Measurements from ENCODE around the gene KCNB1. TPM values are rescaled to one million over a fixed set of nuclear protein-coding genes. Genes with fewer than 3 reads are reported as not detected.
"Not testable (repeated sequence)": the region's sequence is repeated elsewhere in the genome, so short reads cannot be mapped to it uniquely, and the experiment has no call there.

KCNB1 gene
- total and polyA plus RNA-seq, 2 experiments from 2014 or later = 0.11 to 0.13 TPM

DNA sequence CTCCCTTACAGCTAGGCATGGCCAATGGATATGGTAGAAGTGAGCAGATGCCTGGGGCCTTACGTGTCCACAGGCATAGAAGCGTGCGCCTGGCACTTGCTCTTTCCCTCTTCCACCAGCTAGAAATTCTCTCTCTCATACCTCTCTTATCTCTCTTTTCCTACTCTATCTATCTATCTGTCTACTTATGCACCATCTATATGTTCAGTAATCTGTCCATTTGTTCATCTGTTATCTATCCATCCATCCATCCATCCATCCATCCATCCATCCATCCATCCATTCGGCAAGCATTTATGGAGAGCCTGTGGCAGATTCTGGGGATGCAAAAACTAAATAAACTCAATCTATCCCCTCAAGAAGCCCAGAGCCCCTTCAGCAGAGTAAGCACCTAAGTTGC is 70.2 kb downstream of the KCNB1 start:
- Histone ChIP-seq H3K4me3 (no peak overlapping the region), H3K9me2 (ENCODE audit: insufficient read depth) (no peaks in the 10 kb centered on the region), H2AFZ (no peak overlapping the region), H3K27ac (no peak overlapping the region), H3F3A (ENCODE audit: insufficient read depth) (no peaks in the 10 kb centered on the region), H3K4me2 (ENCODE audit: unreplicated experiment) (no peak overlapping the region), H3K27me3 (replicated peaks; ENCODE audit: insufficient read depth) (peaks cover 21% of the 10 kb centered on the region; the same call in 1 of the 2 replicates), H4K20me1 (ENCODE audit: insufficient read depth) (no peaks in the 10 kb centered on the region), H3K9ac (no peak overlapping the region), H3K79me2 (ENCODE audit: insufficient read depth) (no peaks in the 10 kb centered on the region), H3K36me3 (ENCODE audit: low read depth) (no peaks in the 10 kb centered on the region), H3K4me1 (ENCODE audit: insufficient read depth) (no peaks in the 10 kb centered on the region), H3K9me3 (ENCODE audit: low read depth) (no peaks in the 10 kb centered on the region)
- no peak for DNase-seq
- in situ Hi-C loops (cut with MboI) = no loop called here
- no peak for TF ChIP-seq EZH2 (IDR thresholded peaks at IDR 0.05; ENCODE audit: insufficient read depth, poor library complexity, severe bottlenecking)
- TF ChIP-seq EZH2phosphoT487 (IDR thresholded peaks at IDR 0.05; ENCODE audit: insufficient read depth, low read depth) = no peak
- WGBS, 2 experiments (ENCODE audit: low coverage in 1 of 2, low lambda C conversion rate in 2 of 2, missing lambda C conversion rate in 2 of 2) = 82 to 83% methylated on average over 4 of the region's 4 CpGs

DNA sequence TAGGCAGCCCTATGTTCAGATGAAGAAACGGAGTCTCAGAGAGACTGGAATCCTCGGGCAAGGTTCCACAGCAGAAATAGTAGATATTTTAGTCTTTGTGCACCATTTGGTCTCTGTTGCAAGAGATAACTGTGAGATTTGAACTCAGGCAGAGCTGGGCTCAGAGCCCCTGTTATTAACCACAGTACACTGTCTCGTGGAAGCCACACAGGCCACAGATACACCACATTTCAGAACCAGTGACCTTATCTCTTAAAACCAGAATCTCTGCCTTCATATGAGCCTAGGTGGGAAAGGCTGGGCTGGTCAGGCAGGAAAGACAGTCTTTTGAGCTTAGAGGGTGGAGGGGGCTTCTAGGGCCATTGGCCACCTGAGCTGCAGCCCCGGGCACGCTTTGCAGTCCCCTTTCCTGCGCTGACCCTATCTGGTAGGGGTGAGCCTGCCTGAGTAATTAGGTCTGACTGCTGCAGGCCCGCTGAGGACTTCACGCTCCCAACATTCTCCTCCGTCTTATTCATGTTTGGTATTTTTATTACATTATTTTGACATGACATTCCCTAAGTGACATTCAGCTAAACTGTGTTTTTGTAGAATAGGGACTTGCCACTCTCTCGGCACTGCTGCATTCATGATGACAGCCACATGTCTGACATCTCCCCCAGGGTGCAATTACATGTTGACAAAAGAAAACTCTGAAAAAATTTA is 71.1 kb downstream of the KCNB1 start:
- WGBS, 2 experiments (ENCODE audit: low coverage in 1 of 2, low lambda C conversion rate in 2 of 2, missing lambda C conversion rate in 2 of 2) = 57% methylated on average over 10 of the region's 10 CpGs
- in situ Hi-C loops (cut with MboI) = no loop called here
- Histone ChIP-seq H3K9ac (no peak overlapping the region), H2AFZ (no peak overlapping the region), H3K36me3 (ENCODE audit: low read depth) (no peaks in the 10 kb centered on the region), H3K9me2 (ENCODE audit: insufficient read depth) (no peaks in the 10 kb centered on the region), H4K20me1 (ENCODE audit: insufficient read depth) (no peaks in the 10 kb centered on the region), H3K27ac (no peak overlapping the region), H3K9me3 (ENCODE audit: low read depth) (no peaks in the 10 kb centered on the region), H3K4me3 (no peak overlapping the region), H3F3A (ENCODE audit: insufficient read depth) (no peaks in the 10 kb centered on the region), H3K4me2 (ENCODE audit: unreplicated experiment) (no peak overlapping the region), H3K79me2 (ENCODE audit: insufficient read depth) (no peaks in the 10 kb centered on the region), H3K4me1 (ENCODE audit: insufficient read depth) (no peaks in the 10 kb centered on the region), H3K27me3 (replicated peaks; ENCODE audit: insufficient read depth) (peaks cover 21% of the 10 kb centered on the region; the same call in 1 of the 2 replicates)
- TF ChIP-seq EZH2 (IDR thresholded peaks at IDR 0.05; ENCODE audit: insufficient read depth, poor library complexity, severe bottlenecking) (no peak), EZH2phosphoT487 (IDR thresholded peaks at IDR 0.05; ENCODE audit: insufficient read depth, low read depth) (no peak)
- DNase-seq = no peak

DNA sequence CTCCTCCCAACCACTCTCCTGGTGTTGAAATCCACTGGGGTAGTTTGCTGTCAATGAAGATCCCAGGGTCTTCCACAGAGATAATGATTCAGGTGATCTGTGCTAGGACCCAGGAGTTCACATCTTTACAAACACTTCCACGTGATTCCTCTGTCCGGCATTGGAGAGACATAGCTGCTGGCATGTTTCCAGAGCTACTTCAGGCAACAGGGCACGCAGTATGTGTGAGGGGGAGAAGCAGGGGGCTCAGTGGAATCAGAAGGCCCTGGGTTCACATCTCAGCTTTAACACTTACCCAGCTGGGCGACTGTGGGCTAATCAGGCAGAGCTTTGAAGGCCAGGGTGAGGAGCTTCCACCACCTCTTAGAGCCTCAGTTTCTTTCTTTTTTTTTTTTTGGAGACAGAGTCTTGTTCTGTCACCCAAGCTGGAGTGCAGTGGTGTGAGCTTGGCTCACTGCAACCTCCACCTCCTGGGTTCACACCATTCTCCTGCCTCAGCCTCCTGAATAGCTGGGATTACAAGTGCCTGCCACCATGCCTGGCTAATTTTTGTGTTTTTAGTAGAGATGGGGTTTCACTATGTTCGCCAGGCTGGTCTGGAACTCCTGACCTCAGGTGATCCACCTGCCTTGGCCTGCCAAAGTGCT is 72.4 kb downstream of the KCNB1 start:
- H3K4me3 ChIP-seq; H3K79me2 ChIP-seq (ENCODE audit: insufficient read depth); H3K9me2 ChIP-seq (ENCODE audit: insufficient read depth); H3K4me2 ChIP-seq (ENCODE audit: unreplicated experiment); H2AFZ ChIP-seq; H3K9me3 ChIP-seq (ENCODE audit: low read depth); in situ Hi-C loops (cut with MboI); H4K20me1 ChIP-seq (ENCODE audit: insufficient read depth); H3K27ac ChIP-seq; H3K4me1 ChIP-seq (ENCODE audit: insufficient read depth); DNase-seq; H3K36me3 ChIP-seq (ENCODE audit: low read depth); H3K9ac ChIP-seq; H3F3A ChIP-seq (ENCODE audit: insufficient read depth): not testable (repeated sequence)
- WGBS, 2 experiments (ENCODE audit: low coverage in 1 of 2, low lambda C conversion rate in 2 of 2, missing lambda C conversion rate in 2 of 2) = 30 to 50% methylated on average over 4 to 5 of the region's 5 CpGs
- peaks cover 23% of the 10 kb centered on the region; the same call in 1 of the 2 replicates for H3K27me3 ChIP-seq (replicated peaks; ENCODE audit: insufficient read depth)

DNA sequence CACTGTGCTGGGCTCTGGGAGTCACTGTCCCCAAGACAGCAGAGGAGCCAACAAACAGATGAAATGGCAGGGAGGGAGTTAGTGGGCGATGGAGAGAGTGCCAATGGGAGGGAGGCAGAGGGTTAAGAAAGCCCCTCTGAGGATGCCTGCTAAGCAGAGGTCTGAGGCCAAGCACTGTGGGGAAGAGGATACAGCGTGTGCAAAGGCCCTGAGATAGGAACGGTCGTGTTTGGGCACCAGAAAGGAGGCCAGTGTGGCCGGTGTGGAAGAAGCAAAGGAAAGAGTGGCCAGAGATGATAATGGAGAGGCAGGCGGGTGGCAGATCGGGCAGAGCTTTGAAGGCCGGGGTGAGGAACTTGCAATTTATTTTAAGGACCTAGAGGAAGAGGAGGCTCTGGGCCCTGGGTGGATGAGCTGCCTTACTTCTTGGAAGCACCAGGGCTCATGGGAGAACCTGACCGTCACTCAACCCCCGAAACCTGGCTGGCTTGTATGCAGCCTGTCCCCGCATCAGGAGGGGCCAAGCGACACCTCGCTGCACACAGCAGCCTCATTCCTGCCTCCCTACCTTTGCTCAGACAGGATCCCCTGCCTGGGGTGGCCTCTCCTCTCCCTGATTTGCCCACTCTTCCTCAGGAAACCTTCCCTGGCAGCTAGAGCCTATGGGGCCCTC is 73.0 kb downstream of the KCNB1 start:
- Histone ChIP-seq H3K4me2 (ENCODE audit: unreplicated experiment) (no peak overlapping the region), H3K27me3 (replicated peaks; ENCODE audit: insufficient read depth) (peaks cover 23% of the 10 kb centered on the region; the same call in 1 of the 2 replicates), H2AFZ (no peak overlapping the region), H3K36me3 (ENCODE audit: low read depth) (no peaks in the 10 kb centered on the region), H3K4me3 (no peak overlapping the region), H3K9me2 (ENCODE audit: insufficient read depth) (no peaks in the 10 kb centered on the region), H3K4me1 (ENCODE audit: insufficient read depth) (no peaks in the 10 kb centered on the region), H3F3A (ENCODE audit: insufficient read depth) (no peaks in the 10 kb centered on the region), H3K27ac (no peak overlapping the region), H3K9ac (no peak overlapping the region), H3K9me3 (ENCODE audit: low read depth) (no peaks in the 10 kb centered on the region), H4K20me1 (ENCODE audit: insufficient read depth) (no peaks in the 10 kb centered on the region), H3K79me2 (ENCODE audit: insufficient read depth) (no peaks in the 10 kb centered on the region)
- no peak for TF ChIP-seq EZH2phosphoT487 (IDR thresholded peaks at IDR 0.05; ENCODE audit: insufficient read depth, low read depth)
- no peak for TF ChIP-seq EZH2 (IDR thresholded peaks at IDR 0.05; ENCODE audit: insufficient read depth, poor library complexity, severe bottlenecking)
- WGBS, 2 experiments (ENCODE audit: low coverage in 1 of 2, low lambda C conversion rate in 2 of 2, missing lambda C conversion rate in 2 of 2) = 80 to 82% methylated on average over 12 to 13 of the region's 13 CpGs
- in situ Hi-C loops (cut with MboI) = no loop called here
- no peak for DNase-seq
